ENCODE measurements around the gene IFNLR1. TPM values are rescaled to one million over a fixed set of nuclear protein-coding genes. Genes with fewer than 3 reads are reported as not detected.

The IFNLR1 gene
- polyA plus RNA-seq, 1 donor, result 0.10 TPM

- DNase-seq (ENCODE audit: low read depth), result no peak
These were observed 19.0 kb upstream of the IFNLR1 start for GRCh38 chr1:24206083-24206464.

GRCh38 chr1:24205345-24206082, 18.4 kb upstream of the IFNLR1 start:
- no peak for DNase-seq (ENCODE audit: low read depth)

- DNase-seq (ENCODE audit: low read depth), result no peak
These were observed 17.0 kb upstream of the IFNLR1 start for GRCh38 chr1:24204116-24204515.

- DNase-seq (ENCODE audit: low read depth), result no peak
These were observed 16.3 kb upstream of the IFNLR1 start for GRCh38 chr1:24203404-24203803.

- DNase-seq (ENCODE audit: low read depth), result no peak
These were observed 15.9 kb upstream of the IFNLR1 start for GRCh38 chr1:24202987-24203386.

- DNase-seq (ENCODE audit: low read depth), result no peak
These were observed 15.5 kb upstream of the IFNLR1 start for GRCh38 chr1:24202556-24202955.

GRCh38 chr1:24201941-24202440, 14.9 kb upstream of the IFNLR1 start:
- no peak for DNase-seq (ENCODE audit: low read depth)

- no peak for DNase-seq (ENCODE audit: low read depth)
These were observed 12.3 kb upstream of the IFNLR1 start for GRCh38 chr1:24199291-24199900.

GRCh38 chr1:24198766-24199165, 11.7 kb upstream of the IFNLR1 start:
- DNase-seq (ENCODE audit: low read depth), result no peak

GRCh38 chr1:24195874-24196273, 8.8 kb upstream of the IFNLR1 start:
- DNase-seq (ENCODE audit: low read depth), result no peak

GRCh38 chr1:24195136-24195535, 8.0 kb upstream of the IFNLR1 start:
- no peak for DNase-seq (ENCODE audit: low read depth)

GRCh38 chr1:24193046-24193445, 6.0 kb upstream of the IFNLR1 start:
- DNase-seq (ENCODE audit: low read depth), result no peak

- DNase-seq (ENCODE audit: low read depth), result no peak
These were observed 4.8 kb upstream of the IFNLR1 start for GRCh38 chr1:24191860-24192259.

GRCh38 chr1:24190983-24191461, 3.9 kb upstream of the IFNLR1 start:
- DNase-seq (ENCODE audit: low read depth), result no peak

- DNase-seq (ENCODE audit: low read depth), result no peak
These were observed 2.4 kb upstream of the IFNLR1 start for GRCh38 chr1:24189528-24189927.

- DNase-seq (ENCODE audit: low read depth), result no peak
These were observed 437 bp downstream of the IFNLR1 start for GRCh38 chr1:24186711-24186992.

GRCh38 chr1:24186031-24186710, 918 bp downstream of the IFNLR1 start:
- DNase-seq (ENCODE audit: low read depth), result no peak

- DNase-seq (ENCODE audit: low read depth), result no peak
These were observed 2.0 kb downstream of the IFNLR1 start for GRCh38 chr1:24185076-24185475.

GRCh38 chr1:24182061-24182460, 5.0 kb downstream of the IFNLR1 start:
- DNase-seq (ENCODE audit: low read depth), result no peak

- DNase-seq (ENCODE audit: low read depth), result no peak
These were observed 5.5 kb downstream of the IFNLR1 start for GRCh38 chr1:24181619-24182018.

- no peak for DNase-seq (ENCODE audit: low read depth)
These were observed 6.4 kb downstream of the IFNLR1 start for GRCh38 chr1:24180676-24181075.

- DNase-seq (ENCODE audit: low read depth), result no peak
These were observed 7.7 kb downstream of the IFNLR1 start for GRCh38 chr1:24179251-24179840.

GRCh38 chr1:24178407-24178806, 8.7 kb downstream of the IFNLR1 start:
- DNase-seq (ENCODE audit: low read depth), result no peak
